Loucy (cell line): ENCODE data around the gene CDH4.

Source experiments
- H2AFZ ChIP-seq: fragments of 200-600 bp; sonication (generic); 2 replicates; pipeline ENCODE4 v1.6.0; 2016; ENCODE audit warnings: antibody characterized with exemption, mild to moderate bottlenecking, low read length, moderate library complexity
- H3F3A ChIP-seq: fragments of 200-600 bp; 2 replicates; pipeline ENCODE4 v1.6.0; 2016; ENCODE audit warnings: antibody characterized with exemption, low read depth, mild to moderate bottlenecking
- H3K27me3 ChIP-seq: fragments of 200-600 bp; sonication (generic); 2 replicates; pipeline ENCODE4 v1.6.1; 2014; ENCODE audit warnings: low read length, mild to moderate bottlenecking; ENCODE audit not compliant: insufficient read depth, poor library complexity, severe bottlenecking
- H3K36me3 ChIP-seq: fragments of 200-600 bp; sonication (generic); 2 replicates; pipeline ENCODE4 v1.6.1; 2016; ENCODE audit warnings: low read length; ENCODE audit not compliant: insufficient read depth
- H3K4me1 ChIP-seq: fragments of 200-600 bp; sonication (generic); 2 replicates; pipeline ENCODE4 v1.5.1; 2014; ENCODE audit warnings: low read length, mild to moderate bottlenecking; ENCODE audit not compliant: insufficient read depth, poor library complexity, severe bottlenecking
- H3K4me2 ChIP-seq: fragments of 200-600 bp; sonication (generic); 2 replicates; pipeline ENCODE4 v1.6.0; 2014; ENCODE audit warnings: antibody characterized with exemption, low read length, low read depth, mild to moderate bottlenecking; ENCODE audit not compliant: poor library complexity, severe bottlenecking
- H3K4me3 ChIP-seq: fragments of 200-600 bp; sonication (generic); 2 replicates; pipeline ENCODE4 v1.5.1; 2014; ENCODE audit warnings: low read length, mild to moderate bottlenecking, mixed read lengths; ENCODE audit not compliant: poor library complexity, severe bottlenecking
- H3K79me2 ChIP-seq: fragments of 200-600 bp; sonication (generic); 2 replicates; pipeline ENCODE4 v1.6.1; 2014; ENCODE audit warnings: low read length; ENCODE audit not compliant: insufficient read depth
- H3K9ac ChIP-seq: fragments of 200-600 bp; sonication (generic); 2 replicates; pipeline ENCODE4 v1.6.0; 2014; ENCODE audit warnings: mild to moderate bottlenecking, low read depth, low read length, moderate library complexity; ENCODE audit not compliant: poor library complexity, severe bottlenecking
- H3K9me2 ChIP-seq: fragments of 200-600 bp; sonication (generic); replicated peaks from 2 replicates; pipeline ENCODE4 v1.6.1; 2016; ENCODE audit warnings: low read depth, low read length, mixed read lengths
- H3K9me3 ChIP-seq: fragments of 200-600 bp; sonication (generic); 2 replicates; pipeline ENCODE4 v1.6.1; 2014; ENCODE audit warnings: mild to moderate bottlenecking, antibody characterized with exemption, low read length, low read depth; ENCODE audit not compliant: insufficient read depth
- H4K20me1 ChIP-seq: fragments of 200-600 bp; sonication (generic); 2 replicates; pipeline ENCODE4 v1.6.0; 2014; ENCODE audit warnings: antibody characterized with exemption, low read length, mild to moderate bottlenecking; ENCODE audit not compliant: insufficient read depth, poor library complexity, severe bottlenecking
- CTCF ChIP-seq: fragments of 200-600 bp; sonication (generic); conservative IDR thresholded peaks from 2 replicates; pipeline ENCODE4 v1.5.1; 2014; ENCODE audit warnings: mild to moderate bottlenecking, antibody characterized with exemption, low read length
- EZH2phosphoT487 ChIP-seq: fragments of 200-600 bp; IDR thresholded peaks from 2 replicates; pipeline ENCODE4 v1.6.1; 2018; ENCODE audit warnings: antibody characterized with exemption, mild to moderate bottlenecking, moderate library complexity, borderline replicate concordance

Gene CDH4

GRCh38 chr20:61662968-61663331 lies 410.9 kb downstream of the CDH4 start:
- Histone ChIP-seq H3K9ac (no peak overlapping the region), H3K36me3 (no peaks in the 10 kb centered on the region; the same call in 1 of the 2 replicates), H2AFZ (no peak overlapping the region), H3F3A (no peaks in the 10 kb centered on the region), H3K4me1 (no peaks in the 10 kb centered on the region), H3K79me2 (no peaks in the 10 kb centered on the region), H4K20me1 (peaks cover 4% of the 10 kb centered on the region), H3K9me3 (no peaks in the 10 kb centered on the region), H3K4me2 (no peak overlapping the region), H3K27me3 (no peaks in the 10 kb centered on the region), H3K9me2 (no peaks in the 10 kb centered on the region), H3K4me3 (no peak overlapping the region)
- TF ChIP-seq CTCF (no peak), EZH2phosphoT487 (no peak)

- Histone ChIP-seq H3K36me3 (no peaks in the 10 kb centered on the region; the same call in 1 of the 2 replicates), H3K79me2 (no peaks in the 10 kb centered on the region), H3K4me1 (no peaks in the 10 kb centered on the region), H3K9me2 (no peaks in the 10 kb centered on the region), H2AFZ (no peak overlapping the region), H3K27me3 (no peaks in the 10 kb centered on the region), H3K9ac (no peak overlapping the region), H3K4me3 (no peak overlapping the region), H3F3A (no peaks in the 10 kb centered on the region), H3K9me3 (no peaks in the 10 kb centered on the region), H4K20me1 (peaks cover 4% of the 10 kb centered on the region), H3K4me2 (no peak overlapping the region)
- TF ChIP-seq EZH2phosphoT487 (no peak), CTCF (no peak)
Measured at GRCh38 chr20:61663521-61664425, 411.7 kb downstream of the CDH4 start.

GRCh38 chr20:61664556-61665320 lies 412.7 kb downstream of the CDH4 start:
- Histone ChIP-seq H3K4me1 (no peaks in the 10 kb centered on the region), H3F3A (no peaks in the 10 kb centered on the region), H3K79me2 (no peaks in the 10 kb centered on the region), H3K27me3 (no peaks in the 10 kb centered on the region), H2AFZ (no peak overlapping the region), H3K9me2 (no peaks in the 10 kb centered on the region), H3K9me3 (no peaks in the 10 kb centered on the region), H3K4me3 (no peak overlapping the region), H3K9ac (no peak overlapping the region), H4K20me1 (peaks cover 4% of the 10 kb centered on the region), H3K36me3 (no peaks in the 10 kb centered on the region; the same call in 1 of the 2 replicates), H3K4me2 (no peak overlapping the region)
- TF ChIP-seq CTCF, result no peak
- TF ChIP-seq EZH2phosphoT487, result no peak
